Neural progenitor cell (in vitro differentiated cells): Measurements from ENCODE around the gene TPST1.

Experiments
- EZH2 ChIP-seq: fragments of 200-600 bp; sonication (generic); IDR thresholded peaks from 2 replicates; pipeline ENCODE4 v1.6.1; 2017; ENCODE audit warnings: antibody characterized with exemption, mild to moderate bottlenecking, moderate library complexity
- TF ChIP-seq, protein P1 (sequence below): fragments of 200-600 bp; sonication (generic); IDR thresholded peaks from 2 replicates; pipeline ENCODE4 v1.5.1; 2017; ENCODE audit warnings: antibody characterized with exemption, mild to moderate bottlenecking

- TF ChIP-seq, protein P1, sequence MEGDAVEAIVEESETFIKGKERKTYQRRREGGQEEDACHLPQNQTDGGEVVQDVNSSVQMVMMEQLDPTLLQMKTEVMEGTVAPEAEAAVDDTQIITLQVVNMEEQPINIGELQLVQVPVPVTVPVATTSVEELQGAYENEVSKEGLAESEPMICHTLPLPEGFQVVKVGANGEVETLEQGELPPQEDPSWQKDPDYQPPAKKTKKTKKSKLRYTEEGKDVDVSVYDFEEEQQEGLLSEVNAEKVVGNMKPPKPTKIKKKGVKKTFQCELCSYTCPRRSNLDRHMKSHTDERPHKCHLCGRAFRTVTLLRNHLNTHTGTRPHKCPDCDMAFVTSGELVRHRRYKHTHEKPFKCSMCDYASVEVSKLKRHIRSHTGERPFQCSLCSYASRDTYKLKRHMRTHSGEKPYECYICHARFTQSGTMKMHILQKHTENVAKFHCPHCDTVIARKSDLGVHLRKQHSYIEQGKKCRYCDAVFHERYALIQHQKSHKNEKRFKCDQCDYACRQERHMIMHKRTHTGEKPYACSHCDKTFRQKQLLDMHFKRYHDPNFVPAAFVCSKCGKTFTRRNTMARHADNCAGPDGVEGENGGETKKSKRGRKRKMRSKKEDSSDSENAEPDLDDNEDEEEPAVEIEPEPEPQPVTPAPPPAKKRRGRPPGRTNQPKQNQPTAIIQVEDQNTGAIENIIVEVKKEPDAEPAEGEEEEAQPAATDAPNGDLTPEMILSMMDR = no peak
- no peak for TF ChIP-seq EZH2
Measured at GRCh38 chr7:66306243-66306642, 101.1 kb downstream of the TPST1 start.
